ENCODE data around the gene WHRN.

DNA sequence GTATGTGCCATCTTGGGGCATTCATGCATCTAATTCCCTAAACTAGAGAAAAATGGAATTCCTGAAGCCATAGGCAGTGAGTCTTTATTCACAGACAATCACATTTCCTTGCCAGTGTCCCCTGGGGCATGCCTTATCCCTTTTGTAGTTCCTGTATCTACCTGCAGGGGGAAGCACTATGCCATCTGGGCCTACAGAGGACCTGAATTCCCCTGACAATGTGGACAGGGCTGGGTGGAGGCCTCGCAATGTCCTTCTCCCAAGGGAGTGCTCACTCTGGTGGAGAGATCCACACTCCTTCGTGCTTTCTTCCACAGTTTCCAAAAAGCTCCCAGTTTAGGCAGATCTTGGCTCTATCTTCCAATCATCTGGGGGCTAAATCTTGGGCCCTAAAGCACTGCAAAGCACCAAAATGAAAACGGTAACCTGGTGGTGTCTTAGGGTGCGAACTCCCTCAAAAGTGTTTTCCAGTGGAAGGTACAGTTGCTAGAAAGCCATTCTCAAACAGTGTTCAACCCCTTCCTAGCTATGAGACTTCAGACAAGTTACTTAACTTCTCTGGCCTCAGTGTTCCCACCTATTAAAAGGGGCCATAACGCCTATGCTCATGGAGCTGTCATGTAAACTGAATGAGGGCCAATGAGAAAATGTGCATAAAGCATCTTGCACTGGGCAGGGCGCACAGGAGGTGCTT, 17.5 kb downstream of the WHRN start:
- TF ChIP-seq POLR2AphosphoS5 (IDR thresholded peaks at IDR 0.05; ENCODE audit: low read depth) (no peak), CREB1 (CRISPR knock-in tag; IDR thresholded peaks at IDR 0.05; ENCODE audit: low read depth) (no peak)
- TF ChIP-seq, protein P1, sequence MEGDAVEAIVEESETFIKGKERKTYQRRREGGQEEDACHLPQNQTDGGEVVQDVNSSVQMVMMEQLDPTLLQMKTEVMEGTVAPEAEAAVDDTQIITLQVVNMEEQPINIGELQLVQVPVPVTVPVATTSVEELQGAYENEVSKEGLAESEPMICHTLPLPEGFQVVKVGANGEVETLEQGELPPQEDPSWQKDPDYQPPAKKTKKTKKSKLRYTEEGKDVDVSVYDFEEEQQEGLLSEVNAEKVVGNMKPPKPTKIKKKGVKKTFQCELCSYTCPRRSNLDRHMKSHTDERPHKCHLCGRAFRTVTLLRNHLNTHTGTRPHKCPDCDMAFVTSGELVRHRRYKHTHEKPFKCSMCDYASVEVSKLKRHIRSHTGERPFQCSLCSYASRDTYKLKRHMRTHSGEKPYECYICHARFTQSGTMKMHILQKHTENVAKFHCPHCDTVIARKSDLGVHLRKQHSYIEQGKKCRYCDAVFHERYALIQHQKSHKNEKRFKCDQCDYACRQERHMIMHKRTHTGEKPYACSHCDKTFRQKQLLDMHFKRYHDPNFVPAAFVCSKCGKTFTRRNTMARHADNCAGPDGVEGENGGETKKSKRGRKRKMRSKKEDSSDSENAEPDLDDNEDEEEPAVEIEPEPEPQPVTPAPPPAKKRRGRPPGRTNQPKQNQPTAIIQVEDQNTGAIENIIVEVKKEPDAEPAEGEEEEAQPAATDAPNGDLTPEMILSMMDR (conservative IDR thresholded peaks at IDR 0.05; ENCODE audit: low read depth in 2 of 2) = peak; percentile 89 to 95
- TF ChIP-seq, protein P2, sequence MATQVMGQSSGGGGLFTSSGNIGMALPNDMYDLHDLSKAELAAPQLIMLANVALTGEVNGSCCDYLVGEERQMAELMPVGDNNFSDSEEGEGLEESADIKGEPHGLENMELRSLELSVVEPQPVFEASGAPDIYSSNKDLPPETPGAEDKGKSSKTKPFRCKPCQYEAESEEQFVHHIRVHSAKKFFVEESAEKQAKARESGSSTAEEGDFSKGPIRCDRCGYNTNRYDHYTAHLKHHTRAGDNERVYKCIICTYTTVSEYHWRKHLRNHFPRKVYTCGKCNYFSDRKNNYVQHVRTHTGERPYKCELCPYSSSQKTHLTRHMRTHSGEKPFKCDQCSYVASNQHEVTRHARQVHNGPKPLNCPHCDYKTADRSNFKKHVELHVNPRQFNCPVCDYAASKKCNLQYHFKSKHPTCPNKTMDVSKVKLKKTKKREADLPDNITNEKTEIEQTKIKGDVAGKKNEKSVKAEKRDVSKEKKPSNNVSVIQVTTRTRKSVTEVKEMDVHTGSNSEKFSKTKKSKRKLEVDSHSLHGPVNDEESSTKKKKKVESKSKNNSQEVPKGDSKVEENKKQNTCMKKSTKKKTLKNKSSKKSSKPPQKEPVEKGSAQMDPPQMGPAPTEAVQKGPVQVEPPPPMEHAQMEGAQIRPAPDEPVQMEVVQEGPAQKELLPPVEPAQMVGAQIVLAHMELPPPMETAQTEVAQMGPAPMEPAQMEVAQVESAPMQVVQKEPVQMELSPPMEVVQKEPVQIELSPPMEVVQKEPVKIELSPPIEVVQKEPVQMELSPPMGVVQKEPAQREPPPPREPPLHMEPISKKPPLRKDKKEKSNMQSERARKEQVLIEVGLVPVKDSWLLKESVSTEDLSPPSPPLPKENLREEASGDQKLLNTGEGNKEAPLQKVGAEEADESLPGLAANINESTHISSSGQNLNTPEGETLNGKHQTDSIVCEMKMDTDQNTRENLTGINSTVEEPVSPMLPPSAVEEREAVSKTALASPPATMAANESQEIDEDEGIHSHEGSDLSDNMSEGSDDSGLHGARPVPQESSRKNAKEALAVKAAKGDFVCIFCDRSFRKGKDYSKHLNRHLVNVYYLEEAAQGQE (IDR thresholded peaks at IDR 0.05; ENCODE audit: unreplicated experiment) = no peak

Data from GM23338 (cell line).